ENCODE results near the gene FAIM.
"Not testable (repeated sequence)": the region's sequence is repeated elsewhere in the genome, so short reads cannot be mapped to it uniquely, and the experiment has no call there.

DNA sequence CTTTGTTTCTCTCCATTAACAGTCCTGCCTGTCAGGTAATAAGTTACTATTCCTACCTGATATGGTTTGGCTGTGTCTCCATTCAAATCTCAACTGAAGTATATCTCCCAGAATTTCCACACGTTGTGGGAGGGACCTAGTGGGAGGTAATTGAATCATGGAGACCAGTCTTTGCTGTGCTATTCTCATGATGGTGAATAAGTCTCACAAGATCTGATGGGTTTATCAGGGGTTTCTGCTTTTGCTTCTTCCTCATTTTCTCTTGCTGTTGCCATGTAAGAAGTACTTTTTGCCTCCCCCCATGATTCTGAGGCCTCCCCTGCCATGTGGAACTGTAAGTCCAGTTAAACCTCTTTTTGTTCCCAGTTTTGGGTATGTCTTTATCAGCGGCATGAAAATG is 6.9 kb upstream of the FAIM start:
- TF ChIP-seq POLR2AphosphoS5 (IDR thresholded peaks at IDR 0.05; ENCODE audit: low read depth); CREB1 (CRISPR knock-in tag; IDR thresholded peaks at IDR 0.05; ENCODE audit: low read depth): not testable (repeated sequence)
- TF ChIP-seq, protein P1, sequence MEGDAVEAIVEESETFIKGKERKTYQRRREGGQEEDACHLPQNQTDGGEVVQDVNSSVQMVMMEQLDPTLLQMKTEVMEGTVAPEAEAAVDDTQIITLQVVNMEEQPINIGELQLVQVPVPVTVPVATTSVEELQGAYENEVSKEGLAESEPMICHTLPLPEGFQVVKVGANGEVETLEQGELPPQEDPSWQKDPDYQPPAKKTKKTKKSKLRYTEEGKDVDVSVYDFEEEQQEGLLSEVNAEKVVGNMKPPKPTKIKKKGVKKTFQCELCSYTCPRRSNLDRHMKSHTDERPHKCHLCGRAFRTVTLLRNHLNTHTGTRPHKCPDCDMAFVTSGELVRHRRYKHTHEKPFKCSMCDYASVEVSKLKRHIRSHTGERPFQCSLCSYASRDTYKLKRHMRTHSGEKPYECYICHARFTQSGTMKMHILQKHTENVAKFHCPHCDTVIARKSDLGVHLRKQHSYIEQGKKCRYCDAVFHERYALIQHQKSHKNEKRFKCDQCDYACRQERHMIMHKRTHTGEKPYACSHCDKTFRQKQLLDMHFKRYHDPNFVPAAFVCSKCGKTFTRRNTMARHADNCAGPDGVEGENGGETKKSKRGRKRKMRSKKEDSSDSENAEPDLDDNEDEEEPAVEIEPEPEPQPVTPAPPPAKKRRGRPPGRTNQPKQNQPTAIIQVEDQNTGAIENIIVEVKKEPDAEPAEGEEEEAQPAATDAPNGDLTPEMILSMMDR (conservative IDR thresholded peaks at IDR 0.05; ENCODE audit: low read depth in 2 of 2) = not testable (repeated sequence)

Measured in GM23338 (cell line).